Measurements from ENCODE around the gene MYOG.

- TF ChIP-seq CTCF (IDR thresholded peaks at IDR 0.05; ENCODE audit: low read depth, low read length) (no peak), POLR2A (IDR thresholded peaks at IDR 0.05; ENCODE audit: extremely low read depth, insufficient read length) (no peak), MAX (IDR thresholded peaks at IDR 0.05; ENCODE audit: low read depth, low read length) (no peak), MYC (IDR thresholded peaks at IDR 0.05; ENCODE audit: low read depth, low read length) (no peak)
Observed at GRCh38 chr1:203124546-203125317, 38.9 kb upstream of the MYOG start.

Data from NB4 (cell line).